ENCODE data around the gene RFESD.

RFESD gene
- total RNA-seq, result 3.9 to 5.0 reads per million in 2 donors

- peak; percentile 92 for DNase-seq
These were observed at the start of gene RFESD for GRCh38 chr5:95646569-95647431. TSS of gene RFESD (plus strand) at chr5:95646777. CDS start at chr5:95652272, 5,495 bp downstream.

- no peak for DNase-seq
These were observed 47.3 kb upstream of the RFESD start for GRCh38 chr5:95599252-95599651.

DNA sequence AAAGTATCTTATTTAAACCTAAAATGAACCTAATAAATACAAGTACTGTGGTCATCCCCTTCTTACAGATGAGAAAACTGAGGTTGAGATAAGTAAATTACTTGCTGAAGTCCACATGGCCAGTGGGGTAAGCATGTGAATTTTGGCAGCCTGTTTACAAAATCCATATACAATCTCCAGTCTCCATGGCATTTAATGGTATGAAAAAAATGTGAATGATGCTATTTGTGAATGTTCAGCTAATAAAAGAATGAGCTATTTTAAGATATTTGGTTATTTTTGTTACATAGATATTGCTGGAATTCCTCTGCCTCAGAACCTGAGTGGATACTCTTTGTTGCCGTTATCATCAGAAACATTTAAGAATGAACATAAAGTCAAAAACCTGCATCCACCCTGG is 46.0 kb upstream of the RFESD start:
- DNase-seq, result no peak

DNA sequence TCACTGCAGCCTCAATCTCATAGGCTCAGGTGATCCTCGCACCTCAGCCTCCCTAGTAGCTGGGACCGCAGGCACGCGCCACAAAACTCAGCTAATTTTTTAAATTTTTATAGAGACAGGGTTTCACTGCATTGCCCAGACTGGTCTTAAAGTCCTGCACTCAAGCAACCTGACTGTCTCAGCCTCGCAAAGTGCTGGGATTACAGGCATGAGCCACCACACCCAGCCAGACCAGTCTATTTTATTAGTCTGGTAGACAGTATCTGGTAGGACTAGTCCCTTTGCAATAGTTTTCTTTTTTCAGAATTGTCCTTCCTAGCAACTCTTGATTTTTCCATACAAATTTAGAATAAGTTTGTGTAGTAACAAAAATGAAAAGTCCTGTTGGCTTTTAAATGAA is 40.8 kb upstream of the RFESD start:
- DNase-seq, result no peak

DNA sequence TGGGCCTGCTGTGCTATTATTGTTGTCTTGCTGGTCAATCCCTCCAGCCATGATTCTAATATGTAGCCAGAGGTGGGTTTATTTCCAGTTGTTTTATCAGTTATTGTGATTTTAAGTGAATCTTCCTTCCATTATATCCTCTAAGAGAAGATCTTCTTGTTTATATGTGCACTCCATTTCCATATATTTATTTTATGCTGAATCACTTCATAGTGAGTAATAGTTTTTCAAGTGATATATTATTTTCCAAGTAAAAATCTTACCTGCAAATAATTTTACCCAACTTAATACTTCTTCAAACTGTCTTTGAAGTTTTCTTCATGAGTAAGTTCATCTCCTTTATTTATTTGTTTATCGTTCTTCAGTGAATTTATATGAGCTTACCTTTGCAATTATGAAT is 40.2 kb upstream of the RFESD start:
- DNase-seq, result no peak

GRCh38 chr5:95609711-95610110 is 36.9 kb upstream of the RFESD start:
- no peak for DNase-seq

GRCh38 chr5:95610546-95610945 is 36.0 kb upstream of the RFESD start:
- no peak for DNase-seq

DNA sequence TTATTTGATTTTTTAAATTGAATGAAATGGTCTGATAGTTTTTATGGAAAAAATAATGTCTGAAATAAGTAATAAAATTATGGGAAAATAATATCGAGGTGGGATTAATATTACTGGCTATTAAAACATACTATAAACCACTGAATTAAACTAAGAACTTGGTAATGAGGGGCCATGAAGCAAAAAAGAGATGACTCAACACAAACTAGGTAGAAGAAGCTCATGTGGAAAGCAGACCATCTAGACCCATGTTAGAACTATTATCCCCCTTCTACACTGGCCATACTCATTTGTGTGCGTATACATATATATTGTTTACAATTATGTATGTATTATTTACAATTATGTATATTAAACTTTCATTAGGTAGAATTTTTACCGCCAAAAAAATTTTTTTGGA is 35.2 kb upstream of the RFESD start:
- DNase-seq, result no peak

GRCh38 chr5:95613514-95613913 is 33.1 kb upstream of the RFESD start:
- DNase-seq, result no peak

DNA sequence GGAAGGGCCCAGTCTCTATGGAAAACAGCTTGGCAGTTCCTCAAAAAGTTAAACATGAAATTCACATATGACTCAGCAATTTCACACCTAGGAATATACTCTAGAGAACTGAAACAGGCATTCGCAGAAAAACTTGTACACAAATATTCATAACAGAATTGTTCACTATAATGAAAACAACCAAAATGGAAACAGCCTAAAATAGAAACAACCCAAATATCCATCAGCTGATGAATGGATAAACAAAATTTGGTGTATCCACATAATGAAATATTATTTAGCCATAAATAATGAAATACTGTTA is 31.5 kb upstream of the RFESD start:
- no peak for DNase-seq

- no peak for DNase-seq
These were observed 29.5 kb upstream of the RFESD start for GRCh38 chr5:95617057-95617456.

DNA sequence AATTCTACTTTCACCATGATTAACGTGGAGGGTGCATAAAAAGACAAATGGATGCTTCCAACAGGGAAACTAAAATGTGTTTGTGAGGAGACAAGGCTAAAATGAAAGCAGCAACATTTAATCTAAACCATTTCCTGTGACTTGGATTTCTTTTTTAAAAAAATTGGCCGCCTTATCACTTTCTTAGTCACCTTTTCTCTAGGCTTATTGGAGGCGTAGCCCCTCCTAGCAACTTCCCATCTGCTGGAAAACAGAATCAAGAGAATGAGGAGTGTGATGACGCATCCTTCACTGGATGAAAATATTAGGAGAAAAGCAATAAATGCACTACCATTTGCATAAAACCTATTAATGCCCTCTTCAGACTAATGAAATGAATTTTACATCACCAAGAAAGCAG is 27.5 kb upstream of the RFESD start:
- DNase-seq, result no peak

GRCh38 chr5:95619514-95620029 is 27.0 kb upstream of the RFESD start:
- no peak for DNase-seq

- DNase-seq, result peak; percentile 42
These were observed 26.3 kb upstream of the RFESD start, which contains the start of gene GPR150 for GRCh38 chr5:95620030-95620869. TSS of gene GPR150 (plus strand) at chr5:95620087. CDS start at chr5:95620276, 189 bp downstream.

- DNase-seq, result peak; percentile 38
These were observed 25.4 kb upstream of the RFESD start for GRCh38 chr5:95620870-95621838.

GRCh38 chr5:95621839-95622629 is 24.5 kb upstream of the RFESD start:
- no peak for DNase-seq

GRCh38 chr5:95623706-95624105 is 22.9 kb upstream of the RFESD start:
- DNase-seq, result no peak

- no peak for DNase-seq
These were observed 22.2 kb upstream of the RFESD start for GRCh38 chr5:95624368-95624767.

DNA sequence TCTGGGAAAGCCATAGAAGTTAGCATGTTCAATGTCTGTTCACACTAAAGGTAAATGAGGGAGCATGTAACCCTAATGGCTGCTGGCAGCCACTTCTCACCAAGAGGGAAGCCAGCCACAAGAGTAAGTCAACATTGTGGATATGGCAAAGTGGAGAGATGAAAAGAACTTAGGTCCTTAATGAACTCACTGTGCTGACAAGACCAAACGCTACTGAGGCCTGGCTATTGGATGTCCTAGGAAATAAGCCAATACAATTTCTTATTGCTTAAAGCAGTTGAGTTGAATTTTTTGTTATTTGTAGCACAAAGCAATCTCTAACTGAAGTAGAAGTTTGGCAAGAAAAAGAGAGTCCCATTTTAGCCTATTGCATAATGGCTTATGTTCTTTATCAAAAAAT is 19.9 kb upstream of the RFESD start:
- DNase-seq, result no peak

- no peak for DNase-seq
These were observed 18.4 kb upstream of the RFESD start for GRCh38 chr5:95627971-95628810.

- no peak for DNase-seq
These were observed 17.6 kb upstream of the RFESD start for GRCh38 chr5:95628933-95629332.

Measured in activated gamma-delta T cell (primary cell).